PC-9 (cell line): ENCODE measurements around the gene FAM47E. TPM values are rescaled to one million over a fixed set of nuclear protein-coding genes. Genes with fewer than 3 reads are reported as not detected.

Experiments used
- BruUV-seq: library from RNA; stranded (reverse); fragments of 400-500 nt; replicated peaks from 2 replicates; lab custom pipeline; 2021; lab: Mats Ljungman, UMichigan
- CTCF ChIA-PET: fragments of 300-600 bp; sonication (Branson Sonifier 250); formaldehyde crosslinking; loops from one replicate; lab custom pipeline; 2022; ENCODE audit warnings: antibody characterized with exemption; lab: Charles Lee
- POLR2A ChIA-PET: fragments of 300-600 bp; sonication (Branson Sonifier 250); formaldehyde crosslinking; loops from one replicate; lab custom pipeline; 2022; ENCODE audit warnings: antibody characterized with exemption; ENCODE audit not compliant: unreplicated experiment; lab: Charles Lee
- DNase-seq, 2 experiments: peaks; one replicate each; pipeline versions ENCODE4 v3.0.0 to v3.0.0-alpha.2; 2015 to 2022; ENCODE audit warnings: mixed read lengths in 1 of 2
- H2AFZ ChIP-seq: fragments of 200-600 bp; sonication (generic); 2 replicates; pipeline ENCODE4 v1.8.1; 2017; ENCODE audit warnings: antibody characterized with exemption
- H3F3A ChIP-seq: fragments of 200-600 bp; sonication (generic); 2 replicates; pipeline ENCODE4 v1.8.1; 2017; ENCODE audit warnings: antibody characterized with exemption, mild to moderate bottlenecking, low read depth; ENCODE audit not compliant: insufficient read depth
- H3K27ac ChIP-seq: fragments of 200-600 bp; sonication (generic); 2 replicates; pipeline ENCODE4 v1.6.1; 2016; ENCODE audit warnings: mixed run types
- H3K27me3 ChIP-seq: fragments of 200-600 bp; sonication (generic); 2 replicates; pipeline ENCODE4 v1.6.1; 2016; ENCODE audit warnings: low read depth, mixed run types; ENCODE audit not compliant: insufficient read depth
- H3K36me3 ChIP-seq: fragments of 200-600 bp; sonication (generic); 2 replicates; pipeline ENCODE4 v1.6.1; 2016; ENCODE audit warnings: low read depth, mixed run types
- H3K4me1 ChIP-seq: fragments of 200-600 bp; sonication (generic); replicated peaks from 2 replicates; pipeline ENCODE4 v1.6.1; 2016; ENCODE audit warnings: mixed run types; ENCODE audit not compliant: insufficient read depth
- H3K4me2 ChIP-seq: fragments of 200-600 bp; sonication (generic); 2 replicates; pipeline ENCODE4 v1.6.1; 2017; ENCODE audit warnings: mixed run types
- H3K4me3 ChIP-seq: fragments of 200-600 bp; sonication (generic); 2 replicates; pipeline ENCODE4 v1.6.1; 2016; ENCODE audit warnings: mixed run types
- H3K79me2 ChIP-seq: fragments of 200-600 bp; sonication (generic); 2 replicates; pipeline ENCODE4 v1.6.1; 2017; ENCODE audit warnings: low read depth, mixed run types
- H3K9me2 ChIP-seq: fragments of 200-600 bp; sonication (generic); 2 replicates; pipeline ENCODE4 v1.8.1; 2017; ENCODE audit warnings: mild to moderate bottlenecking; ENCODE audit not compliant: insufficient read depth
- H3K9me3 ChIP-seq: fragments of 200-600 bp; sonication (generic); 2 replicates; pipeline ENCODE4 v1.8.1; 2016; ENCODE audit warnings: low read depth; ENCODE audit not compliant: insufficient read depth
- H4K20me1 ChIP-seq: fragments of 200-600 bp; sonication (generic); 2 replicates; pipeline ENCODE4 v1.8.1; 2017; ENCODE audit not compliant: insufficient read depth
- EZH2 ChIP-seq: fragments of 200-600 bp; sonication (generic); IDR thresholded peaks from 2 replicates; pipeline ENCODE4 v1.8.0; 2017; ENCODE audit warnings: antibody characterized with exemption, low read depth
- intact Hi-C: fragments of 100-400 bp; cut with micrococcal nuclease; formaldehyde crosslinking; loops from one replicate; pipeline ENCODE4 v1.10.0; 2022; ENCODE audit not compliant: unreplicated experiment
- total RNA-seq: library from RNA; stranded (reverse); gene quantifications from 2 replicates; pipeline ENCODE4 v1.2.3, GENCODE V29; 2021
- TF ChIP-seq, protein P1 (sequence below): fragments of 200-600 bp; sonication (generic); conservative IDR thresholded peaks from 2 replicates; pipeline ENCODE4 v1.6.1; 2017; ENCODE audit warnings: mixed run types, antibody characterized with exemption, mild to moderate bottlenecking, moderate library complexity

Gene FAM47E
- total RNA-seq, 1 experiment from 2014 or later: 2.2 TPM

DNA sequence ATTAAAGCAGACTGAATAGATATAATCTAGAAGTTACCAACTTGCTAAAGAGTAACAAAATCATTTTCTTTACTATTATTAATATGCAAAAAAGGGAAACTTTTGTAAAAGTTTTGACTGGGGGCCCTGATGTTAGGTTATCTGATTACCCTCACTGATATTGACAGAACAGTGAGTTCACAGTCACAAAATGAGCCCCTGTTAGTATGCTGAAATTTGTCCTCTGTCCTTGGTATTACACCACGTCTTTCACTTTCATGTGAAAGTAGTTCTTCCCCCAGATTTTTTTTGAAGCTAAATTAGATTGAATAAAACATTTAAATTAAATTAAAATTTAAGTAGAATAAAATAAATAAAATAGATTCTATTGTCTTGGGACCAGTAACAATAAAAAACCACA is 60.9 kb downstream of the FAM47E start:
- no peak overlapping the region for H3K27ac ChIP-seq
- CTCF ChIA-PET: no interaction called here
- H3K79me2 ChIP-seq: no peaks in the 10 kb centered on the region
- H4K20me1 ChIP-seq: no peaks in the 10 kb centered on the region
- 0 out of 2 replicates have a peak, but pooled peaks cover 4% of the 10 kb centered on the region for H3K9me3 ChIP-seq
- H3K4me1 ChIP-seq: peaks cover 3% of the 10 kb centered on the region; the same call in 1 of the 2 replicates
- H3K36me3 ChIP-seq: no peaks in the 10 kb centered on the region
- BruUV-seq: no TSS peak
- no peak overlapping the region for H2AFZ ChIP-seq
- TF ChIP-seq, protein P1, sequence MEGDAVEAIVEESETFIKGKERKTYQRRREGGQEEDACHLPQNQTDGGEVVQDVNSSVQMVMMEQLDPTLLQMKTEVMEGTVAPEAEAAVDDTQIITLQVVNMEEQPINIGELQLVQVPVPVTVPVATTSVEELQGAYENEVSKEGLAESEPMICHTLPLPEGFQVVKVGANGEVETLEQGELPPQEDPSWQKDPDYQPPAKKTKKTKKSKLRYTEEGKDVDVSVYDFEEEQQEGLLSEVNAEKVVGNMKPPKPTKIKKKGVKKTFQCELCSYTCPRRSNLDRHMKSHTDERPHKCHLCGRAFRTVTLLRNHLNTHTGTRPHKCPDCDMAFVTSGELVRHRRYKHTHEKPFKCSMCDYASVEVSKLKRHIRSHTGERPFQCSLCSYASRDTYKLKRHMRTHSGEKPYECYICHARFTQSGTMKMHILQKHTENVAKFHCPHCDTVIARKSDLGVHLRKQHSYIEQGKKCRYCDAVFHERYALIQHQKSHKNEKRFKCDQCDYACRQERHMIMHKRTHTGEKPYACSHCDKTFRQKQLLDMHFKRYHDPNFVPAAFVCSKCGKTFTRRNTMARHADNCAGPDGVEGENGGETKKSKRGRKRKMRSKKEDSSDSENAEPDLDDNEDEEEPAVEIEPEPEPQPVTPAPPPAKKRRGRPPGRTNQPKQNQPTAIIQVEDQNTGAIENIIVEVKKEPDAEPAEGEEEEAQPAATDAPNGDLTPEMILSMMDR: no peak
- no peak for TF ChIP-seq EZH2
- H3K4me2 ChIP-seq: no peak overlapping the region
- no peaks in the 10 kb centered on the region for H3K9me2 ChIP-seq
- intact Hi-C loops: no loop called here
- H3F3A ChIP-seq: no peaks in the 10 kb centered on the region
- no peaks in the 10 kb centered on the region for H3K27me3 ChIP-seq
- POLR2A ChIA-PET: no interaction called here
- DNase-seq: no peak
- no peak overlapping the region for H3K4me3 ChIP-seq

DNA sequence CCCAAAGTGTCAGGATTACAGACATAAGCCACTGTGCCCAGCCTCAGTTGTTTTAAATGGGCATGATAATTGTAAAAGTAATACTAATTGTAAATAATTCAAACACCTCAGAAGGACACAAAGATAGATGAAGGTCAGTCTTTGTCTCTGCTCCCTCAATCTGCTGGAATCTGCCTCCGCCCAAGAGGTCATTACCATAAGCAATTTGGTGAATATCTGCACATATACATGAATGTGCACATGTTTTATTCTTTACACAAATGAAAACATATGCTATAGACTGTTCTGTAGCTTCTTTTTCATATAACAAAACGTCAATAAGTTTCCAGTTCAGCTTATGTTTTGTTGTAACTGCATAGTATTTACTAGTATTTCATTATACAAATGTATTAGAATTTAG is 62.0 kb downstream of the FAM47E start:
- no TSS peak for BruUV-seq
- intact Hi-C loops: no loop called here
- POLR2A ChIA-PET: no interaction called here

DNA sequence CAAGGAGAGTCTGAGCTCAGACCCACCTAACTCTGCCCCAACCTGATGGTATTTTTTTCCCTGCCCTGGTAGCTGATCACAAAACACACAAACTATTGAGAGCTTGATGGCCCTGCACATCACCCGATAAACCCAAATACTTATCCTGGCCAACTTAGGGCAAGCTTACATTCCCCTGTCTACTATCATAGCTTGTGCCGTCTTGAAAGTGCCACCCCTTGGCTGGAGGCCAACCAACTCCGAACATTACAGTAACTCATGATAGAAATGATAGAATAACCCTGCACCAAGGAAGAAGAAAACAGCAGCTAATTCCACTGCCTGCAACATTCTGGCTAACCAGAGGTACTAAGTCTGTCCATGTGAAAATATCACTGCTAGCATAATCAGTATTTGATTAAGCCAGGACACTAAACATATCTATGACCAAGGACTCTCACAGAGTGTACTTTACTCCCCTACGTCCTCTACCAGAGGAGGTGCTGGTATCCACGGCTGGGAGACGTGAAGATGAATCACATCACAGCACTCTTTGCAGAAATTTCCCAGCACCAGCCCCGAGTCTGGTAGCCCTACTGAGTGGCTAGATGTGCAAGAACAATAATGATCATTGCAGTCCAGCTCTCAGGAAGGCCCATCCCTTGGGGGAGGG is 63.9 kb downstream of the FAM47E start:
- no TSS peak for BruUV-seq
- Histone ChIP-seq H4K20me1 (no peaks in the 10 kb centered on the region), H3K36me3 (no peaks in the 10 kb centered on the region), H3K27ac (no peak overlapping the region), H3K4me3 (no peak overlapping the region), H3K4me1 (no peaks in the 10 kb centered on the region), H3K79me2 (no peaks in the 10 kb centered on the region), H3K9me2 (no peaks in the 10 kb centered on the region), H3K27me3 (no peaks in the 10 kb centered on the region), H3K4me2 (no peak overlapping the region), H3K9me3 (0 out of 2 replicates have a peak, but pooled peaks cover 4% of the 10 kb centered on the region), H3F3A (no peaks in the 10 kb centered on the region), H2AFZ (no peak overlapping the region)
- TF ChIP-seq EZH2: no peak
- POLR2A ChIA-PET: no interaction called here
- intact Hi-C loops: no loop called here
- no peak for DNase-seq
- CTCF ChIA-PET: no interaction called here

More for the DNA sequence above, 62.0 kb downstream of the FAM47E start:
- no peaks in the 10 kb centered on the region for H3K9me2 ChIP-seq
- no peak overlapping the region for H3K4me3 ChIP-seq
- no peaks in the 10 kb centered on the region for H3K36me3 ChIP-seq
- H3F3A ChIP-seq: no peaks in the 10 kb centered on the region
- H2AFZ ChIP-seq: no peak overlapping the region
- CTCF ChIA-PET: no interaction called here
- DNase-seq: no peak
- no peak for TF ChIP-seq EZH2
- TF ChIP-seq, protein P1: no peak
- 0 out of 2 replicates have a peak, but pooled peaks cover 4% of the 10 kb centered on the region for H3K9me3 ChIP-seq
- H3K27ac ChIP-seq: no peak overlapping the region
- no peaks in the 10 kb centered on the region for H3K27me3 ChIP-seq
- no peaks in the 10 kb centered on the region for H4K20me1 ChIP-seq
- no peaks in the 10 kb centered on the region for H3K4me1 ChIP-seq
- no peak overlapping the region for H3K4me2 ChIP-seq
- no peaks in the 10 kb centered on the region for H3K79me2 ChIP-seq
